ENCODE measurements around the gene TNPO1.
"Not testable (repeated sequence)": the region's sequence is repeated elsewhere in the genome, so short reads cannot be mapped to it uniquely, and the experiment has no call there.

TNPO1 gene

DNA sequence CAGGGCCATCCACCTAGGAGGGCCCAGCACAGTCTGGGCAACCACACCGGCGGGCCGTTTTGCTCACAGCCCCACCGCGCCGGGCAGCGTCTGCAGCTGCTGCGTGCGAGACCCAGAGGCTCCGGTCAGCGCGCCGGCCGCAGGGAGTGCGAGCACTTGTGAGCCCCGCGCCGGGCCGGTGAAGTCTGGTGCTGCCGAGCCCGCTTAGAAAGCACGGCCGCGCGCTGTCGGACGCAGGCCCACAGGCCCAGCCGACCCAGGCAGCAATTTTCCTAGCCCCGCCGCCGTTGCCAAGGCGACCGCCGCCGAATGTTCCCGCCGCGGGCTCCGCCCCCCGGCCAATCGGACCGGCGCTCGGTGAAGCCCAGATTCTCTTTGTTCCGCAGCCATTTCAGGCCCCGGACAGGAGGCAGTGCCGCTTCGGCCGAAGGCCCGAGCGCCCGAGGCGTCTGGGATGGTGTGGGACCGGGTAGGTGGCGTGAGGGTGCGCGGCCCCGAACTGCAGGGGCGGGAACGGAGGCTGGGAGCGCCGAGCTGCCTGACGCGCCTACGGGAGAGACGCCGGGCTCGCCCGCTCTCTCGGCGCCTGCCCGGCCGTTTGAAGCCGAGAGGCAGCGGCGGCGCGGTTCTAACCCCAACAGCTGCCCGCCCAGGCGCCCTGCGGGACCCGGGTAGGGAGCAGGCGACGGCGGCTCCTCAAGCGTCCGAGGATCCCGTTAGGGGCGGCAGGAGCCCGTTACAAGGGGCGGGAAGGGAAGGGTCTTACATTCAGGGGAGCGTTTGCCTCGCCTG is at the start of gene TNPO1:
TSS of gene TNPO1 (plus strand) at position 378 of the 792 bp plus-strand sequence. CDS start at position 455, 77 bp downstream.
- DNase-seq (ENCODE audit: low spot score), result peak; percentile 86

DNA sequence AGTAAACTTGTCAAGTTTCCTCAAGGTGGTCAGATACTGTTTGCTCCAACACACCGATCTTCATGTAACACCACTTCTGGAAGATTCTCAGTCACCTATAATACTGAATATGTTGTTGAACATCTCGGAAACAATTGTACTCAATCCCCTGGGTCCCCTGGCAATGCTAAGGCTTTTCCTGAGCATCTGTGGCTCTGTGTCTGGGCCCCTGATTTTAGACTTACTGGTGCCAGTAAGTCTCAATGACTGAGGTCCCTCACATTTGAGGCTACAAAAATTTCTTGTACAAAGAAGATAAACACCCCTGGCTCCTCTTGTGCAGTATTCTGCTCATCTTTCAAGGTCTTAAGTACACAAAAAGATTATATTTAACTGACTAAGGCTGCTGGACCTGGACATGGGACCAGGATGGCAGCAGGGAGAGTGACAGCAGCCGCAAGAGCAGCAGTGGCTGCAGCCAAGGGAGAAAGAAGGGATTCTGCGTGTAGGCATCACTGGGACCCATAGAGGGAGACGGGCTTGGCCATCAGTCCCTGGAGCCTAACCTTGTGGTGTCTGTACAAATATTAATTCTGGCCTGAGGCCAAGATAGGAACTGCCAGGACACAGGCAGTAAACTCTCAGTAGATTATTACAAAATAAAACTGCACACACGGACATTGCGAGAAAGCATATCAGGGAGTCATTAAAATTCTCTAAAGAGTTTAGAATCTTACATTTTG is 49.0 kb upstream of the TNPO1 start:
- no peak for DNase-seq (ENCODE audit: low spot score)

DNA sequence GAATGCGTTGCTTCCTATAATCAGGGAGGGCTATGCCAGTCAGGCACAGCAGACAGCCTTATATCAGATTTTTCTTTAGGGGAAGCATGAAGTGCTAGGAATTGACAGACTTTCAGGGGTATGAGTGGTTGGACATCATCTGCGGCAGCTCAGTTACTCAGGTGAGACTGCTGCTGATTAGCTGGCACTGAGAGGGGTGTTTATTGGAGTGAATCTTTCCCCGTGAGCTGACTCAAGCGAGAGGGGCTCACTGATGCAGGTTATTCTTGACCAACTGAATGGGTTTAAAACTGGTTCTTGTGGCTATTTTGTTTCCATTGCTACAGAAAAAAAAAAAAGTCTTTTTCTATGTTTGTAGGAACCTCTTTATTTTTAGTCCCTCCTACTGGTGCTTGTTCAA is 46.2 kb upstream of the TNPO1 start:
- no peak for DNase-seq (ENCODE audit: low spot score)

DNA sequence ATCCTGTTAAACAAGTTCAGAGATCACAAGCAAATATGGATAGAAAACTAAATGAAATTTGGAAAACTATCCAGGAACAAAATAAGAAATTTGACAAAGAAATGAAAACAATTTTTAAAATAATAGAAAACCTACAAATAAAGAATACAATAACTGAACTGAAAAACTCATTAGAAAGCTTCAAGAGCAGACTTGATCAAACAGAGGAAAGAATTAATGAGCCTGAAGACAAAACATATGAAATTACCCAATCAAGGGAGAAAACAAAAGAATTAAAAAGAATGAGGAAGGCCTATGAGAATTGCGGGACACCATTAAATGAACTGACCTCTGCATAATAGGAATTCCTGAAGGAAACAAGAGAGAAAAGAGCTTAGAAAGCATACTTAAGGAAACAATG is 39.8 kb upstream of the TNPO1 start:
- DNase-seq (ENCODE audit: low spot score), result no peak

DNA sequence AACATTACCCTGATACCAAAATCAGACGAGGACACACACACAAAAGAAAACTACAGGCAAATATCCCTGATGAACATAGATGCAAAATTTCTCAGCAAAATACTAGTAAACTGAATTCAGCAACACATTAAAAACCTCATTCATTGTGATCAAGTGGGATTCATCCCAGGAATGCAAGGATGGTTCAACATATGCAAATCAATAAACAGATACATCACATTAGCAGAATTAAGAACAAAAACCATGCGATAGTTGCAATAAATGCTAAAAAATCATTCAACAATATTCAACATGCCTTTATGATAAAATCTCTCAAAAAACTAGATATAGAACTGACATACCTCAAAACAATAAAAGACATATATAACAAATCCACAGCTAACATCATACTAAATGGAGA is 36.9 kb upstream of the TNPO1 start:
- DNase-seq (ENCODE audit: low spot score), result no peak

DNA sequence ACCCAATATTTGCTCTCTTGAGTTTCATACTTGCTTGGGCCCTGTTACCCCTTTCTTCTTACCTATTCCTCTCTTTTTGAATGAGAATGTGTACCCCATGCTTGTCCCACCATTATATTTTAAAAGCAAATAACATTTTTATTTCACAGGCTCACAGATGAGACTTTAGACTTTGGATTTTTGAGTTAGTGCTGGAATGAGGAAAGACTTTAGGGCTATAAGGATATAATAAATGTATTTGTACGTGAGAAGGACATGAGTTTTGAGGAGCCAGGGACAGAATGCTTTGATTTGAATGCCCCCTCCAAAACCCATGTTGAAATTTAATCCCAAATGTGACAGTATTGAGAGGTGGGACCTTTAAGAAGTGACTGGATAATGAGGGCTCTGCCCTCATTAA is 33.1 kb upstream of the TNPO1 start:
- DNase-seq (ENCODE audit: low spot score), result no peak

DNA sequence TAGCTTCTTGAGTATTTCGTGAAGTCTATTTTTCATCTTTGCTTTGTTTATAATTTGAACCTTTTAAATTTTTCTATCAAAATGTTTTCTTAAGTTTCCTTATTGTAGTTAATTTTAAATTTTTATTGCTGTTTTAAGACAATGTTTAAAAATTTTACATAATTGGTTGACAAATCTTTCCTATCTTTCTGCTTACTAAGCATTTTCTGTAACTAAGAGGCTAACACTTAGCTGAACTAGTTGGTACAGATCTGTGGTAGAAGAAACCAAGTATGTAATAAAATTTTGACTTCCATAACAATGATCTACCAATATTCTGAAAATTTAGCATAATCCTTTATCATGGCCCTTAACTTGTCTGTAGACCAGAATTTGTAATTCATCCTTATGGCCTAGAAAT is 32.3 kb upstream of the TNPO1 start:
- DNase-seq (ENCODE audit: low spot score), result no peak

DNA sequence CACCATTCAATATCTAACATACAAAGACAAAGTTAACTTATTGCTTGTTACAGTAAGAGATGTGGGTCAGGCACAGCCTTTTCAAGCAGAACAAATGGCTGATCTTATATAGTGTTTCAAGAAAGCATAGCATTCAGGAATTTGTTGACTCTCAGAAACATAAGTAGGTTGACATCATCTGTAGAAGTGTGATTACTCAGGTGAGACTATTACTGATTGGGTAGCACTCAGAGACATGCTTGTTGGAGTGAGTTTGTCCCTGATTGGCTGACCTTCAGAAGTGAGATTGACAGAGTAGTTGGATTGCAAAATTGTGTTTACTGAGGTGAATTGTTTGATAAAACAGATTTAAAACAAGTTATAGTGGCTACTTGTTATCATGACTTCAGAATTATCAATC is 30.7 kb upstream of the TNPO1 start:
- no peak for DNase-seq (ENCODE audit: low spot score)

DNA sequence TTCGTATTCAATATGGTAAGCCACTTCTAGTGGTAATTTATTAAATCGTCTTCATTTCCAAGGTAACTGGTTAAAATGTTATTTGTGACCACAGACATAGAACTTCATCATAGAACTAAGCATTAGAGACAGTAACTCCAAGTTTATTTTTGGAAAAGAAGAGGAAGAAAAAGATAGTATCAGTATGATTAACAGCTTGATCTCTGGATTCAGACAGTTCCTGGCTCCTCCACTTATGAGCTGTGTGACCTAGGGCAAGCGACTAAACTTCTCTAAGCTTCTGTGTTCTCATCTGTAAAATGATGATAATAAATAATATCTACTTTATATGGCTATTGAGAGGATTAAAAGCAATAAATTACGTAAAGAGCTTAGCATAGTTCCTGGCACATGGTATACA is 29.8 kb upstream of the TNPO1 start:
- no peak for DNase-seq (ENCODE audit: low spot score)

DNA sequence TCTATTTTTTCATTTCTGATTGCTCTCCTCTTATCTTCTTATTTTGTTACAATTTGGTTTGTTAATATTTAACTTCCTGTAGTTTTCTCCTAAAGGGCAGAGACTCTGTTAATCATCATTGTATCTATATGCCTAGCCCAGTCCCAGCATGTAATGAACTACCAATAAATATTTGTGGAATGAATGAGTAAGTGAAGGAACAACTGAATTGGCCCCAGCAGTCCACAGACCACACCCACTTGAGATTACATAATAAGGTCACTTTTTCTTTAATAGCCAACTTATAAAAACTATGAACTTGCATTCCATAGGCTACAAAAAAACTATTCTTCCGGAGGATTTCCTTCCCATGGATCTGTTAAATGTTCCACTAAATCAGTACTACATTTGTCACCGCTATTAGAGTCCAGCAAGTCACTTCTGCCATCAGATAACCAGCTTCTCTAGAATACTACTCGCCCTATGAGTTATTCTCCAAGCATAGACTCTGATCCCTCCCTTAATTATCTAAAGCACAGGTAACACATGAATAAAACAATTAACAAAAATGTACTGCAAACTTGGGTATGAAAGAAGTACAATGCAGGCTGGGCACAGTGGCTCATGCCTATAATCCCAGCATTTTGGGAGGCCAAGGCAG is 27.5 kb upstream of the TNPO1 start:
- no peak for DNase-seq (ENCODE audit: low spot score)

DNA sequence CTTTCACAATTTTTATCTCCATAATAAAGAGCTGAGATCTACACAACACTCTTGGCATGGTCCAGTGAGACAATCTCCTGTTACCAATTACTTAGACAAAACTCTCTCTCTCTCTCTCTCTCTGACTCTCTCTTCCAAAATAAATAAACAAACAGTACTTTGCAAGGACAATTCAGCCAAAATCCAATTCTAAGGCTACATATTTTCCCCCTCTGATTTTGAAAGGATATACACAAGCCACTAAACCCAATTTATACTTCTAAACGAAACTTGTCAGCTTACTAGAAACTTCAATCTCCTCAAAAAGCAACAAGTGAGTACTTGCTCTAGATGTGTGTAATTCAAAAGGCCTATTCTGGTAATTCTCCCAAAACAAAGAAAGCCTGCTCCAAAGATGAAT is 26.3 kb upstream of the TNPO1 start:
- no peak for DNase-seq (ENCODE audit: low spot score)

DNA sequence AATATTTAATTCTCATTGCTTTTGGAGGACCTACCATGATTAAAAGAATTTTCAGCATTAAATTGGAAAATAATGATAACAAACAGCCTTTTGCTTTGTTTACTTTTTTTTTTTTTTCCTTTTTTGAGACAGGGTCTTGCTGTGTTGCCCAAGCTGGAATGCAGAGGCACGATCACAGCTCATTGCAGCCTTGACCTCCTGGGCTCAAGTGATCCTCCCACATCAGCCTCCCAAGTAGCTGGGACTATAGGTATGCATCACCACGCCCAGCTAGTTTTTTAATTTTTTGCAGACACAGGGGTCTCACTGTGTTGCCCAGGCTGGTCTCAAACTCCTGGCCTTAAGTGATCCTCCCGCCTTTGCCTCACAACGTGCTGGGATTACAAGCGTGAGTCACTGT is 23.8 kb upstream of the TNPO1 start:
- DNase-seq (ENCODE audit: low spot score), result not testable (repeated sequence)

DNA sequence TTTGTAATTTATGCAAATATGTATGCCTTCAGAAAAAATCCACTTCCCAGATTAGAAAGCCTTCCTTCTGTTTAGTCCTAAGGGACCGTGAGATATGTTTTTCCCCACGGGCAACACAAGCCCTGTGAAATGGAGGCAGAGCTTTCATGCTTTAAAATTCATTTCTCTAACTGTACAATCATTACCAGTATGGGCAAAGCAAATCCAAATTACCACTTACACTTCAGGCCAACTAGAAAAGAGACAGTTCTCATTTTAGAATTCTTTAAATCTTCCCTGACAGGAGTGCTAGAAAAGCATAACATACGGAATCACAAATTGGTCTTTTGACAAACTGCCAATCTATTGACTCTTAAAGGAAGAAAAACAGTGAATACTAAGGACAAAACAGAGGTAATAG is 20.5 kb upstream of the TNPO1 start:
- no peak for DNase-seq (ENCODE audit: low spot score)

DNA sequence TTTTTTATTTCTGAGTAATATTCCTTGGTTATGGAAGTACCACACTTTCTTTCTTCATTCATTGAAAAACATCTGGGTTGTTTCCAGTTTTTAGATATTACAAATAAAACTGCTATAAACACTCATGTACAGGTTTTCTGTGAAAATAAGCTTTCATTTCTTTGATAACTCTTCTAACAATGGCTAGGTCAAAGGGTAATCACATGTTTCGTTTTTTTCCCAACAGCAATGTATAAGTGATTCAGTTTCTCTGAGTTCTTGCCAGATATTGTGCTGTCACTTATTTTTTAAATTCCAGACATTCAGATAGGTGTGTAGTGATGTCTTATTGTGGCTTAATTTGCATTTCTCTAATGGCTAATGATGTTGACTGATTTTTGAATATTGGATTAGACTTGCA is 16.7 kb upstream of the TNPO1 start:
- no peak for DNase-seq (ENCODE audit: low spot score)

DNA sequence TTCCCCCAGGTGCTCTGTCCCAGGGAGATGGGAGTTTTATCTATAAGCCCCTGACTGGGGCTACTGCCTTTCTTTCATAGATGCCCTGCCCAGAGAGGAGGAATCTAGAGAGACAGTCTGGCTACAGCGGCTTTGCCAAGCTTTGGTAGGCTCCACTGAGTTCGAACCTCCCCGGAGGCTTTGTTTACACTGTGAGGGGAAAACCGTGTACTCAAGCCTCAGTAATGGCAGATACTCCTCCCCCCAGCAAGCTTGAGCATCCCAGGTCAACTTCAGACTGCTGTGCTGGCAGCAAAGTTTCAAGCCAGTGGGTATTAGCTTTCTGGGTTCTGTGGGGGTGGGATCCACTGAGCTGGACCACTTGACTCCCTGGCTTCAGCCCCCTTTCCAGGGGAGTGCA is 7.8 kb upstream of the TNPO1 start:
- not testable (repeated sequence) for DNase-seq (ENCODE audit: low spot score)

DNA sequence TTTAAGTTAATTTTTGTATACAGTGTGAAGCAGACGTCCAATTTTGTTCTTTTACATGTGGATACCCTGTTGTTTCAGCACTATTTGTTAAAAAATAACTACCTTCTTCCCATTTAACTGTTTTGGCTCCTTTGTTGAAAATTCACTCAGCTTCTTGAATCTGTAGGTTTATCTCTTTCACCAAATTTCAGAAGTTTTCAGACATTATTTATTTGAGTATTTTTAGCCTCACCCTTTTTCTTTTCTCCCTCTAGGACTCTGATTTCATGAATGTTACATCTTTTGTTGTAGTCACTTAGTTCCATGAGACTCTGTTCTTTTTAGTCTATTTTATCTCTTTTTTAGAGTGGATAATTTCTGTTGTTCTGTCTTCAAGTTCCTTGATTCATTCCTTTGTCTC is 4.6 kb upstream of the TNPO1 start:
- no peak for DNase-seq (ENCODE audit: low spot score)

DNA sequence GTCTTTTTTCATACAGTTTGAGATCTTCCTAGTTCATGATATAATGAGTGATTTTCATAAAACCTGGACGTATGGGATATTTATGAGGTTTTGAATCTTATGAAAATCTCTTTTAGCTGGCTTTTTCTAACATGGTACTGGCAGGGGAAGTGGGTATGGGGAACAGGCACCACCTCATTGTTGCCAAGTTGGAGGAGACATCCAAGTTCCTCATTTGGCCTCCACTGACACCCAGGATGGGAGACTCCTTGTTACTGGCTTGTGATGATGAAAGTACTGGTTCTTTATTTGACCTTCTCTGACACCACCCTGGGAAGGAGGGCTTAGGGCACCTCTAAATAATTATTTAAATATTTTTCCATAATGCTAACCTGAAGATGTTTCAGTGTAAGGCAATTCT is 4.0 kb upstream of the TNPO1 start:
- no peak for DNase-seq (ENCODE audit: low spot score)

DNA sequence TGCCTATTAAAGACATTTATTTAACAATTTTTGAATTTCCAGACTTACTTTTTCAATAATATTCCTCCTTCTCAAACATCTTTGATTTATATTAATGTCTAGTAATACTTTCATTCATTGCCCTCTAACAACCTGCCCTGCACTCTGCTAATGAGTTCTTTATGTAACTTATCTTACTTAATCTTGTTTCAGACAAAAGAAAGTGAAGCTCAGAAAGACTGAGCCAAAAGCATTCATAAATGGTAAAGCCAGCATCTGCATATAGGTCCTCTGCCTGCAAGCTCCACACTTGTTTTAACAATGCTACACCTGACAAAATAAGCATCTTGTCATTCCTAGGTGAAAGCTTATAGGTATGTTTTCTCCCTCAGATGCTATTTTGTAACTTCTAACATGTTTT is 2.4 kb upstream of the TNPO1 start:
- no peak for DNase-seq (ENCODE audit: low spot score)

DNA sequence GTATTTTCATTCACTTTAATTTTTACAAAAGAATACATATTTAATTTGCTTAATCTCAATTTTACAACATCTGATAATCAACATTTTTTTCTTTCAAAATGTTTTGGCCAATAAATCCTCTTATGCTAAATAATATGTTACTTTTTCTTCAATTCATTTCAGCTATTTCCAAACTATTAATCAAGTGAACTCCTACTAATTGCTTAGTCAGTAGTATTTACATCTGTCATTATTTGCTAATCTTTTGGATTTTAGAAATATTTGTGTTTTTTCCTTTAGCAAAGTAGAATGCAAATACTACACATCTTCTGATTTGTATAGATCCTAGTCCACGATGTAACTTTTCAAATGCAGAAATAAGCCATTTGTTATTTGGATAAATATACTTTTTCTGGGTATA is 1.6 kb upstream of the TNPO1 start:
- DNase-seq (ENCODE audit: low spot score), result no peak

DNA sequence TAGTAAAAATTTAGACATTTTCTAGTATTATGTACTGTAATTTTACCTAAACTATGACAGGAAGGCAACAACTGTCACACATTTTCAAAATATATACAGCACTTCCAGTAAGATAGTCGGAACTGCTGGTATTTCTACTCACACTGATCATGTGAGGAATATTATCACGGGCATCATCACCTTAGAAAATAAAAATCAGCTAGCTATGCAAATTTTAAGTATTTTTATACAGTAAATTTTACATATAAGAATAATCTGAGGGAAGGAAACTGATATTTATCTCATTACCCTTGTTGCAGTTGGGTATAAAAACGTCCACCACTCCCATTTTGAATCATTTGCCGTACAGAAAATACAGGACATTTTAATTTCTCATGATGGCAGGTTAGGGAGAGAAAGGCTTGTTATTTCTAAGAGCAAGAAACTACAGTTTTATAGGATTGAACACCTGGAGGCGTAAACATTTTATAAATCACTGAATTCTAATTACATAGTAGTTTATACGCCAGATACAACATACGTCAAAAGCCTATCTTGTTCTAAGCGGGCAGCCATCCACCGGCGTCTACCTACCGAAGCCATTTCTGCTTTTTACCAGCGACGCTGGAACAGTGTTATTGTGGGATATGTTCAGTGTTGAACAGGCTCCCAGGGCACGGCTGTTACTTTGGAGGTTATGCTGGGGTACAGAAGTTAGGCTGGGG is 729 bp upstream of the TNPO1 start:
- peak; percentile 49 for DNase-seq (ENCODE audit: low spot score)

DNA sequence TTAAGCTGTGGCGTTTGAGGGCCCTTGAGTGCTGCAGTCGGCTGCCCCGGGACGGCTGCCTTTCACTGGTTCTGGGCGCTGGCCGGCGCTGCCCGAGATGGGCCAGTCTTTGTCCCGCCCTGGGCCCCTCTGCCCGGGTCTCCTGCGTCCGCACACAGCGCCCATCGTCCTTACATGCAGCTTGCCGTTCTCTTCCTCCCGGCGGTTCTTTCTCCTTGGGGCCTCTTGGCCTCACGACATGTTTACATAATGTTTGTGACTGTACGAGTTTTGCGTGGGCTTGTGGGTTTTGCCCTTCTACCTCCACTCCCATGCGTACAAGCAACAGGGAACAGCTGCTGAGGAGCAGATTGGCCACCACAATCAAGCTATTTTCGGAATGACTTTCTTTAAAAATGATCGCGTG is 618 bp downstream of the TNPO1 start:
- peak; percentile 31 for DNase-seq (ENCODE audit: low spot score)

DNA sequence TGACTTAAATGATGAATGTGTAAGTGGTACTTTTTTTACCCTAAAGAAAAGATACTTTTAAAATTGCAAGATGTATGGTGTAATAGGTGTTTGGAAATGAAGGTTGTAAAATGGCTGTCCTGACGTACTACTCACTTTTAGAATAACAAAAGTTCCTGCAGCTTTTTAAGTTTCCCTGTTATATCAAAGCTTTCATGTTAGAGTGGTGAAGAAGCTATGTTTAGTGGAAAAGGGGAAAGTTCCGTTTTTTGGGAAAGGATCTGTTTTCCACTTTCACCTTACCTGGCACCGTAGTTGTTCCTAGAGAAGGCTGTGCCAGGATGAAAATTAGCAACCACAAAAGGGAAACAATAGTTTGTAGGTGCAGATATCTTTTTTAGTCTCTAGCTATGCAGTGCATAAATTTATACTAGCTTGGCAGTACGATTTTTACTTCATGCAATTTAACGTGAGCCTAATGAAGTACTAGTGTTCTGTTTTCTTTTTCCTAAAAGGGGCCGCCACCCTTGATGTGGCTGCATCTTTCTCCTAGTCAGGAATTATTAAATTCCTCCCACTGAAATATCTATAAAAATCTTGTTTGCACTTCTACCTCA is 1.3 kb downstream of the TNPO1 start:
- no peak for DNase-seq (ENCODE audit: low spot score)

Data from CD4-positive, alpha-beta T cell treated with Interleukin-2 at 100 ng/mL for 4 hours (primary cell).